Activated T-cell treated with anti-CD3 and anti-CD28 coated beads, Interleukin-2, amount 50 U/mL, for 48 hours (primary cell): Measurements from ENCODE around the gene KRTAP6-1.

Experiments used
- DNase-seq, 2 experiments: peaks; one replicate each; pipeline ENCODE4 v3.0.0-alpha.2; 2020

KRTAP6-1 gene, protein sequence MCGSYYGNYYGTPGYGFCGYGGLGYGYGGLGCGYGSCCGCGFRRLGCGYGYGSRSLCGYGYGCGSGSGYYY

DNA sequence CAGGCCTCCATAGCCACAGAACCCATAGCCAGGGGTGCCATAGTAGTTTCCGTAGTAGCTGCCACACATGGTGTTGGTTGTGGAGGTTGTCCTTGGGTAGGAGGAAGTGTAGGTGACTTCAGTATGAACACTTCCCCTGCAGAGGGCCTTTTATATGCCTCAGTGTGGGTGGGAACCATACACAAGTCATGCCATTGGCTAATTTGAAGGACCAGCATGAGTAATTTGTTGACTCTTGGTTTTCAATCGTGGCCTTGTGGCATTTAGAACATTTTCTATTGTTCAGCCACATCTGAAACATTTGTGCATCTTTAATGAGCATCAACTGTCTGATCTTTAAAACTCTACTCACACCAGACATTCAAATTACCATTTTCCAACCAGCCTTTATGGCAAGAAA, at the start of gene KRTAP6-1:
KRTAP6-1 (minus strand) TSS at position 95 of the 400 bp plus-strand sequence; CDS start at position 69, 26 bp downstream.
- no peak for DNase-seq

DNA sequence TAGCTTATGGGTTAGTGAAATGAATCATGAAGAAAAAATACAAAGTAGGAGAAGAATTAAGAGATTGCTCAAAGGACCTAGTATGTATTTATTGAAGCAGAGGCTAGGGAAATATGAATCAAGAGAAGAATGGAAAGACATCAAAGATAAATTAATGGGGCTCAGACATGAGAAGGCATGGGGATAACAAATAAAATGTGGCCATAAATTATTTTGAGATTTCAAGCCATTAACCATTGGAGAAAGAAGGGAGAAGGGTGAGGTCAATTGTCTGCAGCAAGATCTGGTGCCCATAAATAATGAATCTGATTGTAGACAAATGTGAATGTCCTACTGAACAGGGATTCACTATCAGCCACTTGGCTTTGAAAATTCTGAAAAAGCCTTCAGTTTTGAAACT, 39.2 kb upstream of the KRTAP6-1 start:
- DNase-seq, result no peak

DNA sequence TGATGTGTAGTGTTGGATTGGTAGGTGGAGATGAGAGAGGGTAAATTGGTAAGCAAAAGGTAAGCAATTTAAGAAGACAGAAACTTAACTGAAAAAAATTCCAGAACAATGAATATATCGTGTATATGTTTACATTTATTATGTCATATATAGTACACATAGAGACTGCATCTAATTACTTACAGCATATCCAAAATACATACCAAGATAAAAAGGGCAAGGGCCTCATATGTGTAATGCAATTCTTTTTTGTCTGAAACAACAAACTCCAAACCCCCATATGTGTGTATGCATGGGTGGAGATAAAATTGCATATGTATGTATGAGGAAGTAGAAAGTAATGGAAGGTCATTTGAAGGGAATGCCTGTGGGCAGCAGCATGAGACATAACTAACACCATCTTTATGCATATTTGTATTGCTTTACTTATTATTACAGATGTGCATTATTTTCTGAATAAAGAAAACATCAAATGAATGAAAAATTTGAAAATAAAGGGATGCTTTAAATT, 33.2 kb upstream of the KRTAP6-1 start:
- no peak for DNase-seq

DNA sequence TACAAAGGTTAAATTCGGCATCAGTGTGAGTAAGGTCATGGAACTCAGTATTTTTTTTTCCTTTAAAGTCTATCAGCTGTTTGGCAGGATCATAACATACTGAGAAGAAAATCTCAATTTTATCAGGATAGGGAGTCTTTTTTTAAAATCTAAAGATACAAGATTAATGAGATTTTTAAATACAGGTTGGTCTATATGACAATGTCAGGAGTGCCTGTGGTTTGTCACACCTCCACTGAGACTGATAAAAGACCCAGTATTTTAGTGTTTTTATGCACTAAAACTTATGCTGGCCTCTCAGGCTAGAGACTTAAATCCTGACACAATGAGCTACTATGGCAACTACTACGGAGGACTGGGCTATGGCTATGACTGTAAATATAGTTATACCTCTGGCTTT, 28.8 kb upstream of the KRTAP6-1 start, which contains the start of gene KRTAP20-3:
KRTAP20-3 (plus strand) TSS at position 301 of the 400 bp plus-strand sequence.
- DNase-seq, result no peak

DNA sequence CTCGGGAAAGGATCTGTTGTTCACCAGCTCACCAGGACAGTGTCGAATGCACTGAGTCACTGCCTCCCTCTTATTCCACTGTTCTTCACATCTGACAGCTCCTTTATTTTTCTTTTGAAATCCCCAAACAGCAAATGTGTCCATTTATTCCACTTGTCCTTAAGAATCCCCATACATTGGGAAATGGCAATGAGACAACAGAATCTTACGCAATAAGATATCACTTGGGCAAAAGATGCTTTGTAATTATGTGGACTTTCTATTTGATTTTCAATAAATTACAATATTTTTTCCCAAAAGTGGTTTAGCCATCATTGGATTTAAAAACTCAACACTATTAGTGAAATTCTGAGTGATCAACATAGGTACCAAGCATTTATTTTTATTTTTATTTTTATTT, 25.0 kb upstream of the KRTAP6-1 start:
- DNase-seq, result no peak

DNA sequence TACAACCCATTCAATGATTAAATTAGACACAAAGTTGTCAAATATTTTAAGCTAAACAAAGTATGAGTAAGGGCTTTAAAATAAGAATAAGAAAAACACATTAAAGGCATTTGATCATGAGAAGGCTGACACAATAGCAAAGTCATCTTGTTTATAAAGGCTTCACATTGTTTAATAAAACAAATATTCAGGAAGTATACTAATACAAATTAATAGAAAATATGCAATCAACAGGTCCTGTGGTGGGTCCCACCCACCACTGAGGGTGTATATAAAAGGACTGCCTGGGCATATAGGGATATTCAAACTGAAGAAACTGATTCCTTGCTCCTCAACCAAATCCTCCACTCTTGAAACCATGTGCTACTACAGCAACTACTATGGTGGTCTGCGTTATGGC, 21.2 kb upstream of the KRTAP6-1 start, which contains the start of gene KRTAP20-2:
KRTAP20-2 (plus strand) TSS at position 301 of the 400 bp plus-strand sequence; CDS start at position 359, 58 bp downstream.
- DNase-seq, result no peak

DNA sequence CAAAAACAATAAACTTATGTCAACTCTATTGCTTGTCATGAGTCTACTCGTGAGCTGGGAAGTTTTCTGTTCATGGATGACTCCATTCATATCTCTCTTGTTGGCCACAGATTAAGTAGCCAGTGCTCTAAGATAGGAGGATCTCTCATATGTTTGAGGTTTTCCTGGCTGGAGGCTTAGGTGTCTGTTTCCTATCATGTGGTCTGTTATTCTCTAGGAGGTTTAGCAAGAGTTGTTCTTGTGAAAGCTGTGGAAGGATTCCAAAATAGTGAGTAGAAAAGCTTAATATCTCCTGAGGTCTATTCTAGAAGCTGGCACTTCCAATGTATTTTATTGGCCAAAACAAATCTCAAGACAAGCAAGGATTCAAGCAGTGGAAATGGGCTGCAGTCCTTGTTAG, 15.5 kb upstream of the KRTAP6-1 start:
- DNase-seq, result no peak

DNA sequence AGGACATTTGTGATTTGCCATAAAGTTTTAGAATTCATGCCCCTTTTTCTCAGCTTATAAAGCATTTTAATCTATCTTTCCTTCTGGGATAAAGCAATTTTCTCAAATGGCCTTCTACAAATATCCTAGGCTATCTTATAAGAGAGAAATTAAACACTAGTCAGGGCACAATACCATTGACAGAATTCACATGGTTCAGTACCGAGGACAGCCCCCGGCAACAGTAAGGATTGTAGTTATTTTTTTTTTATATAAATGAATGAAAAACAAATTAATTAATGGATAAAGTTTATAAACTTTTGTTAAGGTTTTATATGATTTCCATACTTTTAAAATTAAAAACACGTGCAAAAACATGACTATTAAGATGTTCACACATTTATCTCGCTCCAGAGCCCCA, 14.4 kb upstream of the KRTAP6-1 start:
- no peak for DNase-seq

DNA sequence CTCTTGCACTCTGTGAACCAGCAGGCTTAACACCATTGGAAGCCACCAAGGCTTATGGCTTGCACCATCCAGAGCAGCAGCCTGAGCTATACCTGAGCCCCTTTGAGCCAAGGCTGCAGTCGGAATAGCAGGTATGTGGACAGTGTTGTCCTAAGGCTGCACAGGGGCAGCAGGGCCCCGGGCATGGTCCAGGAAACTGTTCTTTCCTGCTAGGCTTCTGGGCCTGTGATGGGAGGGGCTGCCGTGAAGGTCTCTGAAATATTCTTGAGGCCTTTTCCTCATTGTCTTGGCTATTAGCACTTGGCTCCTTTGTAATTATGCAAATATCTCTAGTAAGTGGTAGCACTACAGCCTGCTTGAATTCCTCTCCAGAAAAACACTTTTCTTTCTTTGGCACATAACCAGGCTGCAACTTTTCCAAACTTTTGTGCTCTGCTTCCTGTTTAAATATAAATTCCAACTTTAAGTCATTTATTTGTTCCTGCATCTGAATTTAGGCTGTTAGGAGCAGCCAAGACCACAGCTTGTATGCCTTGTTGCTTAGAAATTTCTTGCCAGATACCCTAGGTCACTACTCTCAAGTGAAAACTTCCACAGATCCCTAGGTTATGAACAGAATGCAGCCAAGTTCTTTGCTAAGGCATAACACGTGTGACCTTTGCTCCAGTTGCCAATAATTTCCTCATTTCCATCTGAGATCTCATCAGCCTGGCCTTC, 11.9 kb upstream of the KRTAP6-1 start:
- DNase-seq, result no peak

DNA sequence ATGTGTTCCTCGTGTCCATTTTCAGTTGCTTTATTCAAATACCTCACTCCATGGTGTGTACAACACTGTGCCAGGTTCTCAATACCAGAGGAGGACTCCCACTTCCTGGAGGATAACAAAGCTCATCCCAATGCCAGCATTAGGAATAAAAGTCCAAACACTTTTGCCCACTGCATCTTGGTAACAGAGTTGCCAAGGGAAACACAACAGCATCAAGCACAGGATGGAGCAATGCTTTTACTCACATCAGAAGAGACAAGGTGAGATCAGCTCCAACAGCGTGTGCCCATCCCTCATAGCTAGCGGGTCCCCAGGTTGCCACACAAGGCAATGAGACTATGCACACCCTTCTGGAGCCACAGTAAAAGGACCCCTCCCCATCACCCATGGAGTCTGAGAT, 9.6 kb upstream of the KRTAP6-1 start:
- DNase-seq, result no peak

DNA sequence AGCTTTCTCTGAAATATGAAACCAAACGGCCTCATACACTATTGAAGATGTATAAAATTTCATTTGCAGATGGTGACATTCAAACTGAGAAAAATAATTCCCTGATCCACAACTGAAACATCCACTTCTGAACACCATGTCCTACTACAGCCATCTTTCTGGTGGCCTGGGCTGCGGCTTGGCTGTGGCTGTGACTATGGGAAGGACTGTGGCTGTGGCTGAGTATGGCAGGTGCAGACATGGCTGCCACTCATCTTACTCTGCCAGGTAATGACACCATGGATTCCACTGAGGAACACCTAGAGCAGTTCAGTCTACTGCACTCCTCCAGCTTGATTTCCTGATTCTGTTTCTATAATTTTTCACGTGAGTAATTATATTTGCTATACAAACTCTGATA, 6.8 kb upstream of the KRTAP6-1 start, which contains the start of gene KRTAP20-4:
KRTAP20-4 (plus strand) TSS at position 106 of the 400 bp plus-strand sequence.
- DNase-seq, result no peak

DNA sequence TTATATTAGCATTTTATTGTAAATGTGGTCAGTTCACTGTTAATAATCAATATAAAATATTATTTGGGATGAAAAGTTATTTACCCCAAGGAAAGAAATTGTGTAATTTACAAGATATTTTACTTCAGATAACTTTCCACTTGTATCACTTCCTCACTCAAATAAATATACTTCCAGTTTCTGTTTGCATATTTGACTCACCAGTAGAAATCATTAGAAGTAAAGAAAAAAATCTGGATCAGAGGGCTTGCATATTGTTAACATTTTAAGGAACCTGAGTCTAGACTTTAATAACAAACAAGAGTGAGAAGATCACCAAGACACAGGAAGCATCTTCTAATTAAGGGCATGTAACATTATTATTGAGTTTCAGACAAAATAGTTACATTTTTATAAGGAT, 6.3 kb upstream of the KRTAP6-1 start:
- no peak for DNase-seq

DNA sequence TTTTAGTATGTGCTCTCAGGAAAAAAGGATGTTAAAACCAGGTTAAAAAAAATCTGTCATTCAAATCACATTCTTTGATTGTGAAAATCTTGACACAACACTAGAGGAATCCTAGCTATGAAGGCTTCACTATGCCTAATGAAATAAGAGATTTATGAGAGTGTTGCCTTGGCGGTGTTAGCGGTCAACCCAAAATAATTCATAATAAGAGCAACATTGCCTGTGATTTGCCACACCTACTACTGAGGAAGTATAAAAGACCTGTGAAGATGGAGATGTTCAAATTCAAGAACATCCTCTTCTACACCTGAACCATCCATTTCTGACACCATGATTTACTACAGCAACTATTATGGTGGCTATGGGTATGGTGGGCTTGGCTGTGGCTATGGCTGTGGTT, 2.4 kb upstream of the KRTAP6-1 start, which contains the start of gene KRTAP20-1:
KRTAP20-1 (plus strand) TSS at position 301 of the 400 bp plus-strand sequence; CDS start at position 331, 30 bp downstream.
- no peak for DNase-seq

DNA sequence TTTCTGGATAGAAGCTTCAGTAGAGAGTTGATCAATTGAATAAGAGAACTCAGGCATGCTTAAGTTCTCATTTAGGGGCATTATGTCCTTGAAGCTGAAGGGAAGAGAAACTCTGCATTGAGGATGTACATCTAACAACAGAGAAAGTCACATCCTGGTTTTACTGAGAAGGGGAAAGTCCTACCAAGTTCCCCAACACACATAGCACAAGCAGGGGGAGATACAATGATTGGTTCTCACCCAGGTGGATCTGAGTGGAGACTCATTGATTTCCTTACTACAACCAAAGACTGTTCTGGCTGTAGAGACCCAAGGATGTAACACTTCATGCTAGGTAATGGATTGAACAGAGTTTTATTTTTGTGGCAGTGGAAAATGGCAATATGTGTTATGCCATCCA, 1.5 kb upstream of the KRTAP6-1 start:
- no peak for DNase-seq

DNA sequence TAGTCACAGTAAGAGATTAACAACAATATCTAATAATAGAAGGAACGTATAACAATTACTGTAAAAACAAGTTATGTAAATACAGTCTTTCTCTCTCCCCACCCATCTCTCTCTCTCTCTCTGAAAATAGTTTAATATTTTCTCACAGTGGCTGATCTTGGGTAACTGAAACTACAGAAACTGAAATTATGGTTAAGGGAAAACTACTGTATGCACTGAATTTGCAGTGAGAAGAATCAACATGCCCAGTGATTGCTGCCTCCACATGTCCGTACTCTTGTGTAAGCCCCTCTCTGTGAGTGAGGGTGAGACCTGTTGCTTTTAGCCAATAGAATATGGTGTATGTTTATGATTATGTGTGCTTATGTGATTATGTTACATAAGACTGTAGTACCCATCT, 1.6 kb downstream of the KRTAP6-1 start:
- DNase-seq, result no peak

DNA sequence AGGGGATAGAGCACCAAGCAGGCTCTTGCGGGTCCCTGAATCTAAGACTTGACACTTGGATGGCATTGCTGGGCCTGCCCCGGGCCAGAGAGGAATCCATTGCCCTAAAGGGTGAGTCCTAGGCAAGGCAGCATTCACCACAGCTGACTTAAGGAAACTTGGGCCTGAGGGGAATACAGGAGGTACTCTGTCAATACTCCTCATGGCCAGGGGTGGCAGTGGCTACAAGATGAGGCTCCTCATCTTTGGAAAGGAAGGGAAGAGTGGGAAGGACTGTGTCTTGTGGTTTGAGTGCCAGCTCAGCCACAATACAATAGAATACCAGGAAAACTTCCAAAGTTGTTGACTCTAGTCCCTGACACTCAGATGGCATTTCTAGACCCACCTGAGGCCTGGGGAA, 7.8 kb downstream of the KRTAP6-1 start:
- DNase-seq, result no peak

DNA sequence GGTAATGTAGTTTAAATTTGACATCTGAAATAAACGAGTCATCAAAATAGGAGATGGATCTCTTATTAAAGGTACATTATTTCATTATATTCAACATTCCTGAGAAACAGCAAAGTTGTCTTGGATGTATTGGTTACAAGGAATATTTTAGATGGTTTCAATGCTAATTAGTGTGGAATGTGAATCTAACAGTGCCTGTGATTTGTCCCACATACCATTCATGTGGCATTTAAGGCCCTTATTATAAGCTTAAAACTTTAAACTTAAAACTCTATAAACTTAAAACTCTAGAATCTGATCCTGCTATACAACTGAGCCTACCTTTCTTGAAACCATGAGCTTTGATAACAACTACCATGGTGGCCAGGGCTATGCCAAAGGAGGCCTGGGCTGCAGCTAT, 12.9 kb downstream of the KRTAP6-1 start, which contains the start of gene KRTAP22-1:
KRTAP22-1 (plus strand) TSS at position 301 of the 400 bp plus-strand sequence.
- no peak for DNase-seq

DNA sequence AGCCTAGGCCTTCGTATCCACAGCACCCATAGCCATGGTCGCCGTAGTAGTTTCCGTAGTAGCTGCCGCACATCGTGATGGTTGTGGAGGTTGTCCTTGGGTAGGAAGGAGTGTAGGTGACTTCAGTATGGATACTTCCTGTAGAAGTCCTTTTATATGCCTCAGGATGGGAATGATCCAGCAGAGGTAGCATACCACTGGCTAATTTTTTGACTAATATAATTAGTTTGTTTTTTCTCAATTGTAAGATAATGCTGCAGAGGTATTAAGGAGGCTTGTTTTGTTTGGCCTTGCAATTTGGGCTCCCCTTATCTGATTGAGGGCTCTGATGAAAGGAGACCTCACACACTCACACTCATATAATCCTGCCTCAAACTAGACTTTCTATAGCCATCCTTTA, 14.9 kb downstream of the KRTAP6-1 start, which contains the start of gene KRTAP6-2:
KRTAP6-2 (minus strand) TSS at position 101 of the 400 bp plus-strand sequence; CDS start at position 73, 28 bp downstream.
- DNase-seq, result no peak

DNA sequence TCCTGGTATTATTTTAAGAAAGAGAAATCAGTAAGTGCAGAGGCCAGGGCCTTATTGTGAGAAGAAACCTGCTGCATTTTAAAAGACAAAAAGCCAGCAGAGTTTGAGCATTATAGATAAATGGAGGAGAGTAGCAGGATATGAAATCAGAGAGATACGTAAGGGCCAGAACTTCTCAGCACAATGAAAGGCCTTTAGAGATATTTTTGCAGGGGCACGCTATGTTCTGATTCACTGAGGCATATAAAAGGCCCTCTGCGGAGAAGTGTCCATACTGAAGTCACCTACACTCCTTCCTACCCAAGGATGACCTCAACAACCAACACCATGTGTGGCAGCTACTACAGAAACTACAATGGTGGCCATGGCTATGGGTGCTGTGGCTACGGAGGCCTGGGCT, 21.6 kb downstream of the KRTAP6-1 start, which contains the start of gene KRTAP6-3:
KRTAP6-3 (plus strand) TSS at position 301 of the 400 bp plus-strand sequence; CDS start at position 307, 6 bp downstream.
- DNase-seq, result no peak

DNA sequence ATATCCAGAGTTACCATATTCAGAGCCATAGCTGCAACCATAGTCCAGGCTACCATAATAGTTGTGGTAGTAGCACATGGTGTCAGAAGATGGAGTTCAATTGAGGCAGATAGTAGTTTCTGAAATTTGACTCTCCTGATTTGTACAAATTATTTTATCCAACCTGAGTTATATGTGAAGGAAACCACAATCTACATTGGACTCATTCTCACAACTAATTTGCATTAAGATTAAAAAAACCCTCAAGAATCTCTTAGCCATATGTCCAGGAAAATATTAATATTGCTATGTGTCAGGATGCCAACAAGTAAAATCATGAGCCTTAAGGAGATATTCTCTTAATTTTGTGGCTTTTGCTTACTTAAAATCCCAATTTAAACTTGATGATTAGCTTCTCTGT, 23.4 kb downstream of the KRTAP6-1 start, which contains the start of gene KRTAP22-2:
KRTAP22-2 (minus strand) TSS at position 101 of the 400 bp plus-strand sequence.
- DNase-seq, result no peak

DNA sequence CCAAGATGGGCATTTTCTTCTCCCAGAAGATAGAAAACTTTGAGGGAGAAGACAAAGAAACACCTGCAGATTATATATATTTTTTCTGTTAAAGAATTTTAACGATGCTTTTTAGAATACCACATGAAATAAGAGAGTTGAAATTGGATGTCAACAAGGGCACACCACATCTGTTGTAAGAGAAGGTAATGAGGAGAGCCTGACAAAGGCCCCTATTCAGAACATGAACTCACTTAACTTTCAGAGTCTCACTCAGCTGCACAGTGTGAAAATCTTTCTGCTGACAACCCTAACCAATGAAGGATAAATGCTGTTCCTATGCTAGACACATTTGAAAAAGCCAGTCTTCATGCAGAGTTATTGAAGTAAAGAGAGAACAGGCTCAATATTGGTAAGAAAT, 30.9 kb downstream of the KRTAP6-1 start:
- no peak for DNase-seq

DNA sequence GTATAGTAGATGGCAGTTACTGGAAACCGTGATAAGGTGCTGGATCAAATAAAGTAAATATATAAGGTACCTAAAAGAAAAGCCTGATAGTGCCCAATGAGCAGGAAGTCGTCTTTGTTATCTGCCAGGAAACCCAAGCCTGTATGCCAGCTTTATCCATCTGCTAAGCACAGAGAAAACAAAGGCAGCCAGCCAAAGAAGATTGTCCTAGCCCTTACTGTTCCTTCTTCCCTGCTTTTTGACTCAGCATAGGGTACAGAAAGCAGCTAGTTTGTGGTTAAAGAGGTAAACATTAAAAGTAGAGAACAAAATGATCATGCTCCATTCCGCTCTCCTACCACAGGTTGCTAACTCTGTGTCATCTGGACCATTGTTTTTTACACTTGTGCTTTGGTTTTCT, 33.6 kb downstream of the KRTAP6-1 start:
- DNase-seq, result no peak

DNA sequence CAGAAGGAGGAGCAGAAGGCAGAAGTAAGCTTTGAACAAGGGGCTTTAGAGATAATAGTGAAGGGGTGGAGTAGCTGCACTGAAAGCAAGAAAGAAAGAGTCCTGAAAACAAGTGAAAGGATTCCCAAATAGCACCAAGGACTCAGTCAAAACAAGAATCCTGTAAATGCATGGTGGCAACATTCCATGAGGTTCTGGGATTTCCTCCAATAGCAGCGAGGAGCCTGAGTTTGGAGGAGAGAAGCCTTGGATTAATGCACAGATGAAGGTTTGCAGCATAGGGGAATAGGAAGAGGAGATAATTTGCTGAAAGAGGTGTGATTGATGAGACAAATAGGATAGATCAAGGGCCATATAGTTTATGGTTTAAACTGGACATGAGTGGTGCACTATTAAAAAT, 34.4 kb downstream of the KRTAP6-1 start:
- no peak for DNase-seq

DNA sequence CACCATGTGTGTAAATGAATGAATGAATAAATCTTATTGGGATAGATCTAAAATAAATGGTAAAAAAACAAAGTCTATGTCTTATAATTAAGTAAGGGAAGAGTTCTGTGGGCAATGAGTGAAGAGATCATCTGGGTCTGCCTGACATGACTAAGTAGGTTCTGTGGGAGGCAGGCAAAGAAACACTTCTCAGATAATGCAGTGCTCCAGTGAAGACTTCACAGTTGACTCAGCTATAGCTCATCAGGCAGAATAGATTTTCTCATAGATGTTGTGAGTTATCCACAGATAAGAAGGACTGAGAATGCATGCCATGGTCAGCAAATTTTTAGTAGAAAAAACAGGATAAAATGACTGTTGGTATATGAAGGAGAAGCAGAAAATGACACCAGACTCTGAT, 36.0 kb downstream of the KRTAP6-1 start:
- DNase-seq, result no peak
